Prostate gland (tissue), 2 donors: ENCODE measurements around the gene DUS1L. TPM values are rescaled to one million over a fixed set of nuclear protein-coding genes. Genes with fewer than 3 reads are reported as not detected.

Experiments
- DNase-seq: peaks from one replicate; pipeline ENCODE4 v3.0.0-alpha.2; 2019; ENCODE audit warnings: low spot score
- H3K27ac ChIP-seq, 2 donors: fragments of 200-600 bp; sonication (generic); 2 replicates each; pipeline ENCODE4 v1.5.1; 2017 to 2019
- H3K27me3 ChIP-seq: fragments of 200-600 bp; sonication (generic); replicated peaks from 2 replicates; pipeline ENCODE4 v1.5.1; 2019; ENCODE audit not compliant: insufficient read depth
- H3K36me3 ChIP-seq, 2 donors: fragments of 200-600 bp; sonication (generic); 1 replicate in 1 of 2; 2 replicates in 1 of 2; pipeline versions ENCODE4 v1.5.1 to v1.8.1; 2017 to 2019
- H3K4me1 ChIP-seq: fragments of 200-600 bp; sonication (generic); replicated peaks from 2 replicates; pipeline ENCODE4 v1.5.1; 2019
- H3K4me3 ChIP-seq, 2 donors: fragments of 200-600 bp; sonication (generic); 2 replicates each; pipeline ENCODE4 v1.5.1; 2017 to 2019
- H3K9me3 ChIP-seq: fragments of 200-600 bp; sonication (generic); 2 replicates; pipeline ENCODE4 v1.5.1; 2017
- POLR2A ChIP-seq: fragments of 450-650 bp; IDR thresholded peaks from one replicate; pipeline ENCODE4 v1.6.1; 2016; ENCODE audit warnings: antibody characterized with exemption, mild to moderate bottlenecking
- POLR2AphosphoS5 ChIP-seq: sonication (generic); formaldehyde crosslinking; IDR thresholded peaks from one replicate; pipeline ENCODE4 v1.6.1; 2017; ENCODE audit warnings: antibody characterized with exemption
- WGBS: methylation state at CpG from one replicate; pipeline ENCODE4 v1.1.5; 2018; 5-methylcytosine and 5-hydroxymethylcytosine counted together
- intact Hi-C: fragments of 100-400 bp; cut with DNase I; formaldehyde crosslinking; loops from one replicate; pipeline ENCODE4 v1.14.2; 2022
- total RNA-seq, 2 donors: library from RNA; depleted of rRNA; stranded (reverse); fragments of >200 nt; gene quantifications; one replicate each; pipeline ENCODE4 v1.1.0, GENCODE V29; 2016
- TF ChIP-seq, protein P1 (sequence below), 4 experiments: fragments of 200-600 bp in 2 of 4; fragments of 450-650 bp in 2 of 4; sonication (generic) in 2 of 4; IDR thresholded peaks; 1 replicate in 3 of 4; 2 replicates in 1 of 4; pipeline ENCODE4 v1.5.1; 2016 to 2019; ENCODE audit warnings: antibody characterized with exemption in 4 of 4, mild to moderate bottlenecking in 2 of 4, moderate library complexity in 2 of 4

DUS1L gene
- total RNA-seq, 2 donors from 2014 or later = 95.9 to 119 TPM

DNA sequence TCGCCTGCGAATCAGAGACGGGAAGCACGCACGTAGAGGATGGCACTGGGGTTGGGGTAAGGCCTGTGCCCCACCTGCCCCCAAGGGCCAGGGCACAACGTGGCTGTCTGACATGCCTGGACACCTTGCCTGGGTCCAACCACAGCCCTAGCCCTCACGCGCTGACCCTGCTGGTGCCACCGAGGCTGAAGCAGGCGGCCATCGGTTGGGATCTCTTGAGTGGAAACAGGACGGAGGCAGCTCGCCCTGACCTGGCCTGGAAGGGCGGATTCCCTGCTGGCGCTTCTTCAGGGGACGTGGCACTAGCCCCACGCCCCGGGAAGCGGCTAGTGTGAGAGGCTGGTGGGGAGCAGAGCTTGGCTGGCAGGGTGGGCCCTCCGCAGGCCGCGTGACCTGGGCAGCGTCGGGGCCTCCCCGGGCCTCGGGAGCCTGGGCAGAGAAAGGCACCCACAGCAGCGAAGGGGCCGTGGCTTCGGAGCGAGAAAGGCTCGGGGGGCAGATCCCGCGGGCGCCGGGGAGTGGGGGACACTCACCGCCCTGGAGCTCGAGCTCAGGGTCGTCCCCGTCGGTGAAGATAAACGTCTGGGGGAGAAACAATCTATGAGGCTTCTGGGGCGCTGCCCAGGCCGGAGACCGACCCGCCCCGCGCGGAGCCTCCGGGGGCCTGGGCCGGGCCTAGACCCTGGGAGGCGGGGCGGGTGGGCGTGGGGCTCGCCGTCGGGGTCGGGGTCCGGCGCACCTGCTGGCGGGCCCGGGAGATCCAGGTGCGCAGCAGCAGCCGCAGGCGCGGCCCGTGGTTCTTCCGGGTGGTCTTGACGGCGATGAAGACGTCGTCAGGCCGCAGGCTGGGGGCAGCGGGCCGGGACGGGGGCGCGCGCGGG is 14.6 kb downstream of the DUS1L start:
- H3K9me3 ChIP-seq = no peaks in the 10 kb centered on the region
- no peaks in the 10 kb centered on the region for H3K27me3 ChIP-seq
- peaks cover 19% of the 10 kb centered on the region for H3K4me1 ChIP-seq
- H3K27ac ChIP-seq = peak overlapping the region; percentile 45 to 68
- TF ChIP-seq POLR2AphosphoS5 (no peak), POLR2A (no peak)
- TF ChIP-seq, protein P1, sequence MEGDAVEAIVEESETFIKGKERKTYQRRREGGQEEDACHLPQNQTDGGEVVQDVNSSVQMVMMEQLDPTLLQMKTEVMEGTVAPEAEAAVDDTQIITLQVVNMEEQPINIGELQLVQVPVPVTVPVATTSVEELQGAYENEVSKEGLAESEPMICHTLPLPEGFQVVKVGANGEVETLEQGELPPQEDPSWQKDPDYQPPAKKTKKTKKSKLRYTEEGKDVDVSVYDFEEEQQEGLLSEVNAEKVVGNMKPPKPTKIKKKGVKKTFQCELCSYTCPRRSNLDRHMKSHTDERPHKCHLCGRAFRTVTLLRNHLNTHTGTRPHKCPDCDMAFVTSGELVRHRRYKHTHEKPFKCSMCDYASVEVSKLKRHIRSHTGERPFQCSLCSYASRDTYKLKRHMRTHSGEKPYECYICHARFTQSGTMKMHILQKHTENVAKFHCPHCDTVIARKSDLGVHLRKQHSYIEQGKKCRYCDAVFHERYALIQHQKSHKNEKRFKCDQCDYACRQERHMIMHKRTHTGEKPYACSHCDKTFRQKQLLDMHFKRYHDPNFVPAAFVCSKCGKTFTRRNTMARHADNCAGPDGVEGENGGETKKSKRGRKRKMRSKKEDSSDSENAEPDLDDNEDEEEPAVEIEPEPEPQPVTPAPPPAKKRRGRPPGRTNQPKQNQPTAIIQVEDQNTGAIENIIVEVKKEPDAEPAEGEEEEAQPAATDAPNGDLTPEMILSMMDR (IDR thresholded peaks at IDR 0.05) = no peak
- DNase-seq = no peak
- WGBS = 12% methylated on average over 54 of the region's 79 CpGs
- peak overlapping the region; percentile 71 to 75 for H3K4me3 ChIP-seq
- intact Hi-C loops = no loop called here
- H3K36me3 ChIP-seq = peaks cover 13 to 29% of the 10 kb centered on the region in 2 donors

DNA sequence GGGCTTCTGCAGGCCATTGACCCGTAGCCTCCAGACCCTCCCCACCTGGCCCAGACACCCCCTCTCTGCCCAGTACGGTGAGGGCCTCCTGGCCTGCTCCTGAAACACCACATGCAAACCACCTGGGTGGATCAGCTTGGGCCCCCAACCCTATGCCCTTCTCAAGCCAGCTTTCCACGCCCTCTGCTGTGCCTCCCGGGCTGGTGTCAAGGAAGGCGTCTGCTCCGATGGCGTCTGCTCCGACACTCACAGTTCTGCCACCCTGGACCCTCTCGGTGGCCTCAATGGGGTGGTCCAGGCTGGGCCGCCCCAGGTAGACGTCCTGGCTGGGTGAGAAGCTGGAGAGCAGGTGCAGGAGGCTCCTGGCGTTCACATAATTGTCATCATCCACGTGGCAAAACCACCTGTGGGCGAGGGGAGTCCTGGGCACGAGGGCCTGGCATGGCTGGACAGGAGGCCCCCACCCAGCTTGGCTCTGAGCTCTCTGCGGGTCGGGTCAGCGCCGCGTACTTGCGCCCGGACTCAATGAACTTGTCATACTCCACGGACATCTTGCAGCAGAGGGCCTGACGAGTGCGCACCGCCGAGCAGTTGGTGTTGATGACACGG is 15.3 kb downstream of the DUS1L start:
- TF ChIP-seq POLR2AphosphoS5 = no peak
- Histone ChIP-seq H3K27me3 (no peaks in the 10 kb centered on the region), H3K4me3 (peak overlapping the region; percentile 71 to 75), H3K27ac (peak overlapping the region in 1 of 2 donors; percentile 45), H3K36me3 (peaks cover 13 to 22% of the 10 kb centered on the region in 2 donors), H3K4me1 (peaks cover 19% of the 10 kb centered on the region), H3K9me3 (no peaks in the 10 kb centered on the region)
- no peak for DNase-seq
- intact Hi-C loops = no loop called here
- 85% methylated on average over 28 of the region's 28 CpGs for WGBS

DNA sequence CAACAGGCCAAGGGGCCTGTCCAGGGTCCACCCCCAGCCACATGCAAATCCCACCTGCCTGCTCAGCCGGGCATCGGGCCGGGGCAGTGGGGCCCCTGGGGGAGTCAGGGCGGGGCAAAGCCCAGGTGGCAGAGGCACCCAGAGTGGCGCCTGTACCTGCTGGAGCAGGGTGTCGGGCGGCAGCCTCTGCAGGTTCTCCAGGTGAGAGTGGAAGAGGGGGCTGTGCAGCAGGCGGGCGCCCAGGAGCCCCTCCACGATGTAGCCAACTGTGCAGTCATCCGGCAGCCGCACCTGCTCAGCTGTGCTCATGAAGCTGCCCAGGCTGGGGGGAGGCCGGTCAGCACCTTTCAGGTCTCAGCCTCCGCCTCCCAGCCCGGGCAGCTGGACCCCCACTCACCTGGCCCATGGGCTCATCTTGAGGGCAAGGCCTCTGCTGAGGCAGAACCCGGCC is 16.1 kb downstream of the DUS1L start:
- no peaks in the 10 kb centered on the region for H3K27me3 ChIP-seq
- TF ChIP-seq, protein P1 (IDR thresholded peaks at IDR 0.05) = no peak
- TF ChIP-seq POLR2A = no peak
- TF ChIP-seq POLR2AphosphoS5 = no peak
- intact Hi-C loops = no loop called here
- peaks cover 10 to 16% of the 10 kb centered on the region in 2 donors for H3K36me3 ChIP-seq
- H3K4me3 ChIP-seq = no peak overlapping the region
- no peak for DNase-seq
- no peaks in the 10 kb centered on the region for H3K9me3 ChIP-seq
- no peak overlapping the region for H3K27ac ChIP-seq
- peaks cover 19% of the 10 kb centered on the region for H3K4me1 ChIP-seq
- WGBS = 85% methylated on average over 15 of the region's 16 CpGs

DNA sequence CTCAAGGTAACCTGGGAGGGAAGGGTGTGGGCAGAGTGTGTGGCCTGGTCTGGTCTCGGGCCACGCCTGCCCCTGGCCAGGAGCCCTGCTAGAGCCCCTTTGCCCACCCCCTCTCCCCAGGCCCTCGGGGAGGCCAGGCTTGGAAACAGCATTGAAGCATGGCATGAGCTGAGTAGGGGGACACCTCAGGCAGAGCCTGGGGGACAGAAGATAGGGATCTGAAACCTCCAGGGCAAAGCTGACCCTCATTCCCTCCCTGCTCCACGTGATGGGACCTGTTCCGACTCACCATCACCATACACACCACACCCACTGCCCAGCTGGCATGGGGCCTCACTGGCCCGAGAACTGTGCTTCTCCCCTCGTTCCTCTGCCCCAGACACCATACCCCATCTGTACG is 16.5 kb downstream of the DUS1L start:
- TF ChIP-seq, protein P1 (IDR thresholded peaks at IDR 0.05) = no peak
- no peak for TF ChIP-seq POLR2AphosphoS5
- no peak for TF ChIP-seq POLR2A
- H3K4me3 ChIP-seq = no peak overlapping the region
- peaks cover 6 to 12% of the 10 kb centered on the region in 2 donors for H3K36me3 ChIP-seq
- no peak for DNase-seq
- H3K27ac ChIP-seq = no peak overlapping the region
- 77% methylated on average over 6 of the region's 8 CpGs for WGBS
- no peaks in the 10 kb centered on the region for H3K27me3 ChIP-seq
- intact Hi-C loops = no loop called here
- H3K9me3 ChIP-seq = no peaks in the 10 kb centered on the region
- H3K4me1 ChIP-seq = peaks cover 19% of the 10 kb centered on the region

DNA sequence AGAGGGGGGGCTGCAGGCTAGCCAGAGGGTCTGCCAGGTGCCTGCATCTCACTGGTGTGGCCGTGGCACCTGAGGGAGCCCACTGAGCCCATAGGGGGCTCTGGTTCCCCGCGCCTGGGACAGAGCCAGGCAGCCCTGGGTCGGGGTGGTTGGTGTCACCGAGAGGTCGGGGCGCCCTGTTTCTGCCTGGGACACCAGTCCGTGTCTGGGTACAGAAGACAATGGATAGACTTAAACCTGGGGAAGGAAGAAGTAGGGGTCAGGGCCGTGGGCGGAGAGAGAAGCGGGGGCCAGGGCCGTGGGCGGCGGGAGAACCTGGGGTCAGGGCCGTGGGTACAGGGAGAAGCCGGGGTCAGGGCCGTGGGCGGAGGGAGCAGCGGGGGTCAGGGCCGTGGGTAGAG is 17.0 kb downstream of the DUS1L start:
- intact Hi-C loops = no loop called here

More for the DNA sequence above, 17.0 kb downstream of the DUS1L start:
- 91% methylated on average over 20 of the region's 20 CpGs for WGBS
- Histone ChIP-seq H3K36me3 (peaks cover 6 to 10% of the 10 kb centered on the region in 2 donors), H3K4me3 (no peak overlapping the region), H3K27ac (no peak overlapping the region), H3K9me3 (no peaks in the 10 kb centered on the region), H3K27me3 (no peaks in the 10 kb centered on the region), H3K4me1 (peaks cover 19% of the 10 kb centered on the region)
- no peak for DNase-seq
- TF ChIP-seq, protein P1 (IDR thresholded peaks at IDR 0.05) = no peak
- TF ChIP-seq POLR2AphosphoS5 (no peak), POLR2A (no peak)
